Smooth muscle cell (in vitro differentiated cells): ENCODE data around the gene GDI1. TPM values are rescaled to one million over a fixed set of nuclear protein-coding genes. Genes with fewer than 3 reads are reported as not detected.

Experiments used
- DNase-seq: peaks from one replicate; lab custom pipeline; 2025; ENCODE audit not compliant: unreplicated experiment; lab: John Stamatoyannopoulos, UW
- H2AFZ ChIP-seq: fragments of 200-600 bp; sonication (generic); 2 replicates; pipeline ENCODE4 v1.6.0; 2016; ENCODE audit warnings: antibody characterized with exemption, low read depth, mild to moderate bottlenecking
- H3F3A ChIP-seq: fragments of 200-600 bp; sonication (generic); 2 replicates; pipeline ENCODE4 v1.6.0; 2017; ENCODE audit warnings: antibody characterized with exemption, low read depth
- H3K27ac ChIP-seq: fragments of 200-600 bp; sonication (generic); 2 replicates; pipeline ENCODE4 v1.5.1; 2016; ENCODE audit warnings: low read depth, mild to moderate bottlenecking
- H3K27me3 ChIP-seq: fragments of 200-600 bp; sonication (generic); 2 replicates; pipeline ENCODE4 v1.6.1; 2016; ENCODE audit warnings: low read depth, mild to moderate bottlenecking
- H3K36me3 ChIP-seq: fragments of 200-600 bp; sonication (generic); 2 replicates; pipeline ENCODE4 v1.5.1; 2016; ENCODE audit warnings: low read depth
- H3K4me1 ChIP-seq: fragments of 200-600 bp; sonication (generic); 2 replicates; pipeline ENCODE4 v1.5.1; 2016; ENCODE audit warnings: low read depth
- H3K4me2 ChIP-seq: fragments of 200-600 bp; sonication (generic); 2 replicates; pipeline ENCODE4 v1.6.0; 2016; ENCODE audit warnings: mild to moderate bottlenecking
- H3K4me3 ChIP-seq: fragments of 200-600 bp; sonication (generic); 2 replicates; pipeline ENCODE4 v1.5.1; 2016; ENCODE audit warnings: mild to moderate bottlenecking
- H3K79me2 ChIP-seq: fragments of 200-600 bp; sonication (generic); 2 replicates; pipeline ENCODE4 v1.6.0; 2016; ENCODE audit warnings: low read depth, mild to moderate bottlenecking
- H3K9ac ChIP-seq: fragments of 200-600 bp; sonication (generic); 2 replicates; pipeline ENCODE4 v1.6.0; 2016; ENCODE audit warnings: low read depth
- H3K9me3 ChIP-seq: fragments of 200-600 bp; sonication (generic); replicated peaks from 2 replicates; pipeline ENCODE4 v1.5.1; 2016; ENCODE audit warnings: low read depth
- H4K20me1 ChIP-seq: fragments of 200-600 bp; sonication (generic); 2 replicates; pipeline ENCODE4 v1.6.0; 2016; ENCODE audit warnings: low read depth
- CTCF ChIP-seq: fragments of 200-600 bp; sonication (generic); IDR thresholded peaks from 2 replicates; pipeline ENCODE4 v1.5.1; 2017; ENCODE audit warnings: borderline replicate concordance, mild to moderate bottlenecking, antibody characterized with exemption; ENCODE audit not compliant: insufficient read depth, poor library complexity, severe bottlenecking
- WGBS: methylation state at CpG from one replicate; pipeline ENCODE4 v1.1.7; 2016; ENCODE audit warnings: low lambda C conversion rate; 5-methylcytosine and 5-hydroxymethylcytosine counted together
- polyA plus RNA-seq: library from polyadenylated mRNA; unstranded; fragments of >200 nt; fragmentation: Nextera tagmentation; extraction: Ambion mirVana; gene quantifications from 2 replicates; pipeline ENCODE4 v1.2.1, GENCODE V29; 2016
- total RNA-seq: library from RNA; depleted of rRNA; stranded (reverse); fragments of >200 nt; gene quantifications from 2 replicates; pipeline ENCODE4 v1.2.3, GENCODE V29; 2014

Gene GDI1
- total and polyA plus RNA-seq, 2 experiments from 2014 or later: 98.8 to 143 TPM

- no peak overlapping the region for H3K9ac ChIP-seq
- H3F3A ChIP-seq: no peaks in the 10 kb centered on the region
- no peak overlapping the region for H3K4me3 ChIP-seq
- H3K27me3 ChIP-seq: no peaks in the 10 kb centered on the region
- no peaks in the 10 kb centered on the region for H3K9me3 ChIP-seq
- no peaks in the 10 kb centered on the region for H3K36me3 ChIP-seq
- no peak overlapping the region for H2AFZ ChIP-seq
- WGBS: 73% methylated on average over 5 of the region's 5 CpGs
- peaks cover 15% of the 10 kb centered on the region for H3K79me2 ChIP-seq
- DNase-seq: no peak
- H3K27ac ChIP-seq: no peak overlapping the region
- no peak for TF ChIP-seq CTCF
- no peaks in the 10 kb centered on the region for H4K20me1 ChIP-seq
- H3K4me1 ChIP-seq: no peaks in the 10 kb centered on the region
- no peak overlapping the region for H3K4me2 ChIP-seq
Observed at GRCh38 chrX:154431341-154431740, 5.6 kb upstream of the GDI1 start.

GRCh38 chrX:154432210-154432609, 4.7 kb upstream of the GDI1 start:
- H3K79me2 ChIP-seq: peaks cover 16% of the 10 kb centered on the region
- no peak for DNase-seq
- TF ChIP-seq CTCF: no peak
- no peaks in the 10 kb centered on the region for H3K4me1 ChIP-seq
- no peak overlapping the region for H3K27ac ChIP-seq
- H3K4me3 ChIP-seq: no peak overlapping the region
- H3K27me3 ChIP-seq: no peaks in the 10 kb centered on the region
- H3K36me3 ChIP-seq: no peaks in the 10 kb centered on the region
- H3F3A ChIP-seq: no peaks in the 10 kb centered on the region
- no peak overlapping the region for H3K9ac ChIP-seq
- H3K9me3 ChIP-seq: no peaks in the 10 kb centered on the region
- no peak overlapping the region for H2AFZ ChIP-seq
- 93% methylated on average over 8 of the region's 8 CpGs for WGBS
- no peaks in the 10 kb centered on the region for H4K20me1 ChIP-seq
- H3K4me2 ChIP-seq: no peak overlapping the region

- Histone ChIP-seq H3K27ac (no peak overlapping the region), H3K27me3 (no peaks in the 10 kb centered on the region), H3K4me2 (no peak overlapping the region), H3K4me1 (peaks cover 4% of the 10 kb centered on the region), H3K9me3 (no peaks in the 10 kb centered on the region), H3F3A (no peaks in the 10 kb centered on the region), H4K20me1 (peaks cover 8% of the 10 kb centered on the region), H3K9ac (no peak overlapping the region), H3K4me3 (no peak overlapping the region), H2AFZ (no peak overlapping the region), H3K36me3 (no peaks in the 10 kb centered on the region), H3K79me2 (peaks cover 28% of the 10 kb centered on the region)
- 85% methylated on average over 7 of the region's 7 CpGs for WGBS
- no peak for TF ChIP-seq CTCF
- DNase-seq: no peak
Observed at GRCh38 chrX:154433605-154434004, 3.3 kb upstream of the GDI1 start.

- Histone ChIP-seq H3K4me1 (peaks cover 4% of the 10 kb centered on the region), H3K9me3 (no peaks in the 10 kb centered on the region), H3F3A (no peaks in the 10 kb centered on the region), H3K4me3 (no peak overlapping the region), H3K36me3 (no peaks in the 10 kb centered on the region), H4K20me1 (peaks cover 18% of the 10 kb centered on the region), H3K9ac (no peak overlapping the region), H2AFZ (no peak overlapping the region), H3K79me2 (peaks cover 28% of the 10 kb centered on the region), H3K27me3 (no peaks in the 10 kb centered on the region), H3K27ac (no peak overlapping the region), H3K4me2 (no peak overlapping the region)
- WGBS: 84% methylated on average over 7 of the region's 7 CpGs
- DNase-seq: no peak
- no peak for TF ChIP-seq CTCF
Observed at GRCh38 chrX:154434394-154435168, 2.4 kb upstream of the GDI1 start.
